ENCODE results near the gene SYK. TPM values are rescaled to one million over a fixed set of nuclear protein-coding genes. Genes with fewer than 3 reads are reported as not detected.
"Not testable (repeated sequence)": the region's sequence is repeated elsewhere in the genome, so short reads cannot be mapped to it uniquely, and the experiment has no call there.

SYK gene
- total RNA-seq, 1 donor from 2014 or later, result 26.7 TPM

- DNase-seq (ENCODE audit: low spot score), result no peak
These were observed 6.5 kb upstream of the SYK start for GRCh38 chr9:90795084-90795483.

- no peak for DNase-seq (ENCODE audit: low spot score)
These were observed 5.7 kb upstream of the SYK start for GRCh38 chr9:90795871-90796317.

- DNase-seq (ENCODE audit: low spot score), result no peak
These were observed 2.3 kb upstream of the SYK start for GRCh38 chr9:90799271-90799852.

- no peak for DNase-seq (ENCODE audit: low spot score)
These were observed 329 bp downstream of the SYK start for GRCh38 chr9:90801973-90802322.

- no peak for DNase-seq (ENCODE audit: low spot score)
These were observed 867 bp downstream of the SYK start for GRCh38 chr9:90802386-90802985.

GRCh38 chr9:90803860-90804593, 2.4 kb downstream of the SYK start:
- no peak for DNase-seq (ENCODE audit: low spot score)

- no peak for DNase-seq (ENCODE audit: low spot score)
These were observed 3.7 kb downstream of the SYK start for GRCh38 chr9:90805006-90805996.

- no peak for DNase-seq (ENCODE audit: low spot score)
These were observed 5.4 kb downstream of the SYK start for GRCh38 chr9:90807006-90807405.

GRCh38 chr9:90808398-90808797, 6.8 kb downstream of the SYK start:
- no peak for DNase-seq (ENCODE audit: low spot score)

GRCh38 chr9:90808890-90809685, 7.5 kb downstream of the SYK start:
- no peak for DNase-seq (ENCODE audit: low spot score)

GRCh38 chr9:90810691-90811090, 9.1 kb downstream of the SYK start:
- no peak for DNase-seq (ENCODE audit: low spot score)

- DNase-seq (ENCODE audit: low spot score), result no peak
These were observed 11.4 kb downstream of the SYK start for GRCh38 chr9:90813046-90813445.

- DNase-seq (ENCODE audit: low spot score), result no peak
These were observed 11.9 kb downstream of the SYK start for GRCh38 chr9:90813523-90813922.

- DNase-seq (ENCODE audit: low spot score), result no peak
These were observed 12.7 kb downstream of the SYK start for GRCh38 chr9:90814355-90814754.

GRCh38 chr9:90815183-90815943, 13.7 kb downstream of the SYK start:
- no peak for DNase-seq (ENCODE audit: low spot score)

- no peak for DNase-seq (ENCODE audit: low spot score)
These were observed 14.3 kb downstream of the SYK start for GRCh38 chr9:90815944-90816357.

- DNase-seq (ENCODE audit: low spot score), result no peak
These were observed 15.1 kb downstream of the SYK start for GRCh38 chr9:90816690-90817089.

GRCh38 chr9:90818279-90818678, 16.7 kb downstream of the SYK start:
- no peak for DNase-seq (ENCODE audit: low spot score)

- DNase-seq (ENCODE audit: low spot score), result not testable (repeated sequence)
These were observed 18.8 kb downstream of the SYK start for GRCh38 chr9:90820406-90820805.

- DNase-seq (ENCODE audit: low spot score), result not testable (repeated sequence)
These were observed 19.6 kb downstream of the SYK start for GRCh38 chr9:90821236-90821635.

Measured in mesenteric fat pad (tissue), 1 donor.